ENCODE measurements around the gene WDR87.

The WDR87 gene

DNA sequence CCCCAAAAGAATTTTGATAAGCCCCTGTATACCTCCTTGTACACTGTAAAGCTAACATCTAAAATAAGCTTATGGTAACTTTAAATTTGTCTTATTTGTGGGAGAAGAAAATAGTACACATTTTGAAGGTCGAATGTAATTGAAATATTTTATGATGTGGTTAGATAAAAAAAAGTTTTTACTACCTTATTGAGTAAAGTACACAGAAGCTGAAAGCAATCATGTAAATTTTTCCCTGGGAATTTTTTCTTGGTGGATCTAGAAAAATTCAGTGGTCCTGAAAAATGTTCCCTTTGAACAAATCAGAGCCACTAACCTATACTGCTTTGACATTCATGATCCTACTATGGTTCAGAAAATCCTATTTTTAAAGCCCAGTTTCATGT lies 47.5 kb upstream of the WDR87 start:
- Histone ChIP-seq H4K20me1 (ENCODE audit: insufficient read depth, low read length) (peaks cover 7% of the 10 kb centered on the region; the same call in 1 of the 2 replicates), H3K9me3 (ENCODE audit: insufficient read depth, low read length, severe bottlenecking) (no peaks in the 10 kb centered on the region), H3K4me1 (ENCODE audit: insufficient read depth, low read length) (no peaks in the 10 kb centered on the region), H3K27me3 (ENCODE audit: insufficient read depth, low read length, poor library complexity) (no peaks in the 10 kb centered on the region), H3K4me3 (ENCODE audit: low read depth in 1 of 2, low read length in 2 of 2) (no peak overlapping the region), H3K9ac (ENCODE audit: low read depth, low read length) (no peak overlapping the region), H3K4me2 (ENCODE audit: insufficient read depth, low read length) (no peak overlapping the region), H2AFZ (ENCODE audit: low read depth, low read length) (no peak overlapping the region), H3K27ac (ENCODE audit: low read length) (no peak overlapping the region), H3K36me3 (ENCODE audit: insufficient read depth, low read length) (no peaks in the 10 kb centered on the region), H3K79me2 (ENCODE audit: insufficient read depth, low read length) (peaks cover 2% of the 10 kb centered on the region; the same call in 1 of the 2 replicates)
- DNase-seq (no peak), ATAC-seq (ENCODE audit: insufficient read depth, low read depth) (no peak)
- TF ChIP-seq CTCF (IDR thresholded peaks at IDR 0.05; ENCODE audit: borderline replicate concordance, extremely low read depth, low read length, poor library complexity, severe bottlenecking) (no peak), EZH2 (IDR thresholded peaks at IDR 0.05; ENCODE audit: borderline replicate concordance, low read depth, low read length, severe bottlenecking) (no peak)

DNA sequence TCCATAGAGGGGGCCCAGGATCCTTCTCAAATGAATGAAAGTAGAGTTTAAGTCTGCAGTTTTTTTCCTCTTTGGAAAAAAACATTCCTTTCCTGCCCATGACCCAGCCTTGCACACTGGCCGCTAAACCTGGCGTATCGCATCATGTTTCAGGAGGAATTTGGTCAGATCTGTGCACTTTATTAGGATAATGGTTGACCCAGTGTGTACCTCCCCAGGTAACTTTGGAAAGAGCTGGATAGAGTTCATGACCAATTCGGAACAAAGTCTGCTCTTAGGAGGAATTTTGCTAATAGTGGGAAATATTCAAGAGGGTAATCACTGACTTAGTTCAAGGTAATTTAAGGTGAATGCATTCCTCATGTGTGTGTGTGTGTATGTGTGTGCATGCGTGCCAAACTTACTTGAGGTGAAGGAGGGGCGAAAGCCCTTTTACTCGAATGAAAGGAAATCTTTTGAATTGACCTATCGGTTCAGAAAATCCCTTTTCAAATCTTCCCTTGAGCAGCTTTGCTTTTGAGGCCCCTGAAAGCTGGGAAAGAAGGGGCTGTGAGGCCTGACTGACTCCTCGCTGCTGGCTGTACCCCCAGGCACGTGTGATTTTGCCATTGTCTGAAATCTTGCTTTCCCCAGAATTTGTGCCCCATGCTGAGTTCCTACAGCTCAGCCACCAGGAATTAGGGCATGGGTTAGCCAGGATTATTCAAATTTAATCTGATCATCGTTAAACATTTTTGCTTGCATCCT lies 47.0 kb upstream of the WDR87 start:
- Histone ChIP-seq H3K4me3 (ENCODE audit: low read depth in 1 of 2, low read length in 2 of 2) (no peak overlapping the region), H3K27me3 (ENCODE audit: insufficient read depth, low read length, poor library complexity) (no peaks in the 10 kb centered on the region), H4K20me1 (ENCODE audit: insufficient read depth, low read length) (peaks cover 7% of the 10 kb centered on the region; the same call in 1 of the 2 replicates), H3K79me2 (ENCODE audit: insufficient read depth, low read length) (peaks cover 2% of the 10 kb centered on the region; the same call in 1 of the 2 replicates), H3K4me2 (ENCODE audit: insufficient read depth, low read length) (no peak overlapping the region), H3K27ac (ENCODE audit: low read length) (no peak overlapping the region), H3K36me3 (ENCODE audit: insufficient read depth, low read length) (no peaks in the 10 kb centered on the region), H3K9me3 (ENCODE audit: insufficient read depth, low read length, severe bottlenecking) (no peaks in the 10 kb centered on the region), H3K4me1 (ENCODE audit: insufficient read depth, low read length) (no peaks in the 10 kb centered on the region), H2AFZ (ENCODE audit: low read depth, low read length) (no peak overlapping the region), H3K9ac (ENCODE audit: low read depth, low read length) (no peak overlapping the region)
- TF ChIP-seq CTCF (IDR thresholded peaks at IDR 0.05; ENCODE audit: borderline replicate concordance, extremely low read depth, low read length, poor library complexity, severe bottlenecking) (no peak), EZH2 (IDR thresholded peaks at IDR 0.05; ENCODE audit: borderline replicate concordance, low read depth, low read length, severe bottlenecking) (no peak)
- ATAC-seq (ENCODE audit: insufficient read depth, low read depth) (no peak), DNase-seq (no peak)

- no peak overlapping the region for H3K27ac ChIP-seq (ENCODE audit: low read length)
- H4K20me1 ChIP-seq (ENCODE audit: insufficient read depth, low read length), result peaks cover 7% of the 10 kb centered on the region; the same call in 1 of the 2 replicates
- H3K4me1 ChIP-seq (ENCODE audit: insufficient read depth, low read length), result no peaks in the 10 kb centered on the region
- no peak overlapping the region for H3K4me3 ChIP-seq (ENCODE audit: low read depth in 1 of 2, low read length in 2 of 2)
- DNase-seq (no peak), ATAC-seq (ENCODE audit: insufficient read depth, low read depth) (no peak)
- H3K4me2 ChIP-seq (ENCODE audit: insufficient read depth, low read length), result no peak overlapping the region
- H2AFZ ChIP-seq (ENCODE audit: low read depth, low read length), result no peak overlapping the region
- no peaks in the 10 kb centered on the region for H3K27me3 ChIP-seq (ENCODE audit: insufficient read depth, low read length, poor library complexity)
- H3K9ac ChIP-seq (ENCODE audit: low read depth, low read length), result no peak overlapping the region
- peaks cover 4% of the 10 kb centered on the region; the same call in 1 of the 2 replicates for H3K79me2 ChIP-seq (ENCODE audit: insufficient read depth, low read length)
- H3K36me3 ChIP-seq (ENCODE audit: insufficient read depth, low read length), result no peaks in the 10 kb centered on the region
- no peak for TF ChIP-seq EZH2 (IDR thresholded peaks at IDR 0.05; ENCODE audit: borderline replicate concordance, low read depth, low read length, severe bottlenecking)
- TF ChIP-seq CTCF (IDR thresholded peaks at IDR 0.05; ENCODE audit: borderline replicate concordance, extremely low read depth, low read length, poor library complexity, severe bottlenecking), result no peak
- H3K9me3 ChIP-seq (ENCODE audit: insufficient read depth, low read length, severe bottlenecking), result no peaks in the 10 kb centered on the region
Measured at GRCh38 chr19:37951816-37952210, 45.4 kb upstream of the WDR87 start.
